Spleen (tissue), 11 donors: ENCODE data around the gene XRCC4. TPM values are rescaled to one million over a fixed set of nuclear protein-coding genes. Genes with fewer than 3 reads are reported as not detected.

Experiments used
- DNase-seq: peaks from one replicate; pipeline ENCODE4 v3.0.0-alpha.2; 2020
- H3K27ac ChIP-seq, 8 donors: fragments of 200-600 bp; sonication (generic) in 7 of 8; 1 replicate in 4 of 8; 2 replicates in 4 of 8; pipeline versions ENCODE4 v1.5.0 to v1.8.0; 2016 to 2021; ENCODE audit warnings: inconsistent platforms in 4 of 8, mild to moderate bottlenecking in 4 of 8, moderate library complexity in 1 of 8
- H3K27me3 ChIP-seq, 7 donors: fragments of 200-600 bp; sonication (generic) in 6 of 7; replicated peaks in 1 of 7; 1 replicate in 4 of 7; 2 replicates in 3 of 7; pipeline versions ENCODE4 v1.5.0 to v1.8.0; 2016 to 2021; ENCODE audit warnings: inconsistent platforms in 3 of 7, mild to moderate bottlenecking in 1 of 7
- H3K36me3 ChIP-seq, 6 donors: fragments of 200-600 bp; sonication (generic) in 5 of 6; 1 replicate in 4 of 6; 2 replicates in 2 of 6; pipeline versions ENCODE4 v1.5.0 to v1.8.0; 2016 to 2021; ENCODE audit warnings: inconsistent platforms in 2 of 6
- H3K4me1 ChIP-seq, 6 donors: fragments of 200-600 bp; sonication (generic) in 5 of 6; 1 replicate in 3 of 6; 2 replicates in 3 of 6; pipeline versions ENCODE4 v1.5.0 to v1.8.0; 2016 to 2021; ENCODE audit warnings: inconsistent platforms in 3 of 6
- H3K4me3 ChIP-seq, 8 donors: fragments of 200-600 bp; sonication (generic) in 7 of 8; 1 replicate in 4 of 8; 2 replicates in 4 of 8; pipeline versions ENCODE4 v1.5.0 to v1.8.0; 2016 to 2021; ENCODE audit warnings: inconsistent platforms in 4 of 8, mild to moderate bottlenecking in 4 of 8, moderate library complexity in 2 of 8
- H3K9me3 ChIP-seq, 8 donors: fragments of 200-600 bp; sonication (generic) in 7 of 8; 1 replicate in 4 of 8; 2 replicates in 4 of 8; pipeline versions ENCODE4 v1.5.0 to v1.8.0; 2016 to 2021; ENCODE audit warnings: inconsistent platforms in 4 of 8
- POLR2A ChIP-seq, 3 donors: fragments of 450-650 bp; IDR thresholded peaks; one replicate each; pipeline ENCODE4 v1.5.1; 2017; ENCODE audit warnings: antibody characterized with exemption in 3 of 3, mild to moderate bottlenecking in 1 of 3
- POLR2AphosphoS5 ChIP-seq, 3 donors: sonication (generic); formaldehyde crosslinking; IDR thresholded peaks; one replicate each; pipeline ENCODE4 v1.5.1; 2017; ENCODE audit warnings: antibody characterized with exemption in 3 of 3
- WGBS, 5 donors: extraction: QIAGEN DNeasy Blood & Tissue Kit in 3 of 5; methylation state at CpG; one replicate each; pipeline versions ENCODE4 v1.1.5 to v1.1.7; 2013 to 2018; 5-methylcytosine and 5-hydroxymethylcytosine counted together
- intact Hi-C: fragments of 100-400 bp; cut with DNase I; formaldehyde crosslinking; loops from one replicate; pipeline ENCODE4 v1.15.0; 2023; ENCODE audit warnings: low total_unique reads
- polyA plus RNA-seq, 3 donors: library from polyadenylated mRNA; stranded (reverse); fragments of 200-250 nt; gene quantifications; one replicate each; pipeline ENCODE4 v1.2.1, GENCODE V29; 2013
- total RNA-seq, 7 donors: library from RNA; depleted of rRNA in 3 of 7; stranded (reverse); fragments of >200 nt in 3 of 7; fragmentation: NEBNext Ultra II Directional in 4 of 7; extraction: Animal tissue kit (Norgen Biotek cat#: 25700) in 4 of 7; gene quantifications; one replicate each; pipeline versions ENCODE4 v1.1.0 to v1.2.1, GENCODE V29; 2016 to 2021
- TF ChIP-seq, protein P1 (sequence below), 11 experiments: fragments of 200-600 bp in 7 of 11; fragments of 450-650 bp in 4 of 11; sonication (generic) in 4 of 11; IDR thresholded peaks in 8 of 11; conservative IDR thresholded peaks in 3 of 11; 1 replicate in 7 of 11; 2 replicates in 4 of 11; pipeline versions ENCODE4 v1.4.0 to v1.8.0; 2016 to 2021; ENCODE audit warnings: antibody characterized with exemption in 11 of 11, inconsistent platforms in 4 of 11, mild to moderate bottlenecking in 1 of 11
- donor health status: healthy with polysubstance abuse.
- donor health status: DM: no; HTN: no; CAD: no; lungs with moderate emphysema.
- donor health status: DM: no; HTN: no; CAD: no.
- donor health status: Bipolar disorder and iron deficiency.
- donor health status: healthy.
- donor health status: DM: no; HTN: no; CAD: no.
- donor health status: DM: yes; HTN: yes; CAD: no.

XRCC4 gene
- total and polyA plus RNA-seq, 10 donors: 4.3 to 14.5 (median 9.6) TPM

DNA sequence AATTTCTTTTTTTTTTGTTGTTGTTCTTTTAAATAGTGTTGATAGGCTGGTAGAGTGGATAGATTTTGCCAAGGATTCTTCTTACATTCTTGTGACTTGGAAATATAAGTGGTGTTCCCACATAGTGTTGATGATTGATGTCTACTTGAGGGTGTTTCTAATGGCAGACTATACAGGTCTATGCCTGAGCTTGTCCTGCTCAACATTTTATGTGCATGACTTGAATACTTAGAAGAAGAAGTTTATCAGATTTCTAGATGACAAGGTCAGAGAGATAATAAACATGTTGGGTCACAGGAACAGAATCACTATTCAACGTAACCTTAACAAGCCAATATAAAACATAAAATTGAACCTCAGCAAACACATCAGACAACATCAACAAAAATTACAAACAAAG is 24.2 kb downstream of the XRCC4 start:
- Histone ChIP-seq H3K36me3 (peaks cover 0 to 5% (median 0%) of the 10 kb centered on the region in 6 donors), H3K9me3 (no peaks in the 10 kb centered on the region), H3K4me3 (no peak overlapping the region), H3K27me3 (no peaks in the 10 kb centered on the region), H3K4me1 (no peaks in the 10 kb centered on the region), H3K27ac (no peak overlapping the region)
- DNase-seq: no peak
- TF ChIP-seq, protein P1, sequence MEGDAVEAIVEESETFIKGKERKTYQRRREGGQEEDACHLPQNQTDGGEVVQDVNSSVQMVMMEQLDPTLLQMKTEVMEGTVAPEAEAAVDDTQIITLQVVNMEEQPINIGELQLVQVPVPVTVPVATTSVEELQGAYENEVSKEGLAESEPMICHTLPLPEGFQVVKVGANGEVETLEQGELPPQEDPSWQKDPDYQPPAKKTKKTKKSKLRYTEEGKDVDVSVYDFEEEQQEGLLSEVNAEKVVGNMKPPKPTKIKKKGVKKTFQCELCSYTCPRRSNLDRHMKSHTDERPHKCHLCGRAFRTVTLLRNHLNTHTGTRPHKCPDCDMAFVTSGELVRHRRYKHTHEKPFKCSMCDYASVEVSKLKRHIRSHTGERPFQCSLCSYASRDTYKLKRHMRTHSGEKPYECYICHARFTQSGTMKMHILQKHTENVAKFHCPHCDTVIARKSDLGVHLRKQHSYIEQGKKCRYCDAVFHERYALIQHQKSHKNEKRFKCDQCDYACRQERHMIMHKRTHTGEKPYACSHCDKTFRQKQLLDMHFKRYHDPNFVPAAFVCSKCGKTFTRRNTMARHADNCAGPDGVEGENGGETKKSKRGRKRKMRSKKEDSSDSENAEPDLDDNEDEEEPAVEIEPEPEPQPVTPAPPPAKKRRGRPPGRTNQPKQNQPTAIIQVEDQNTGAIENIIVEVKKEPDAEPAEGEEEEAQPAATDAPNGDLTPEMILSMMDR (IDR thresholded peaks at IDR 0.05 in 8 of 11, conservative IDR thresholded peaks at IDR 0.05 in 3 of 11): no peak
- TF ChIP-seq POLR2AphosphoS5 (IDR thresholded peaks at IDR 0.05): no peak
- no peak for TF ChIP-seq POLR2A (IDR thresholded peaks at IDR 0.05)
- 83 to 95% (median 93%) methylated on average over 1 of the region's 1 CpG for WGBS, 5 donors
- intact Hi-C loops: no loop called here

DNA sequence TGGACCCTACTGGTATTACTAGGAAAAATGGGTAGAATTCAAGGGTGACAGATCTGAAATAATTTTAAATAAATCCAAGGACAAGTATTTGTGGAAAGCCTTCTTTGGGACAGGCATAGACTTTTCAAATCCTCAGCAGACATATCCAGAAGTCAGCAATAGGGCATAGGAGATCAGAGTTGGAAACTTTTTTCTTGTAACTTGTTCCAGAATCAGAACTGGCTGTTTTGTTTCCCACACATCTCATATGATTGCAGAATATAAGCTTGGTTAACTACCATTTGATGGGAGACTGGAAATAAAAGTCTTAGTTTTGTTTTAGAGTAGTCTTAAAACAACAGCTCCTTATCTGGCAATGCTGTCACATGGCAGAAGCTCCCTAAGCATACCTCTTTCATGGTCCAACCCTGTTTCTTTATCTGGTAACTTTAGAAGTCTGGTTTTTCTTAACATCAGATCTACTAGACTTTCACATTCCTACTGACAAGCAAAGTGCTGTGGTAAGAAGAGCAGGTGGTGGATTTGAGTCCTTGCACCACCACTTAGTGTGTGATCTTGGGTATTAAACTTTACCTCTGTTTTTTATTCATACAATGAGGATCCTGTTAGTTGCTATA is 25.1 kb downstream of the XRCC4 start:
- Histone ChIP-seq H3K4me3 (no peak overlapping the region), H3K4me1 (no peaks in the 10 kb centered on the region), H3K9me3 (no peaks in the 10 kb centered on the region), H3K27ac (no peak overlapping the region), H3K36me3 (peaks cover 0 to 5% (median 0%) of the 10 kb centered on the region in 6 donors), H3K27me3 (no peaks in the 10 kb centered on the region)
- no peak for TF ChIP-seq POLR2AphosphoS5 (IDR thresholded peaks at IDR 0.05)
- no peak for TF ChIP-seq POLR2A (IDR thresholded peaks at IDR 0.05)
- TF ChIP-seq, protein P1 (IDR thresholded peaks at IDR 0.05 in 8 of 11, conservative IDR thresholded peaks at IDR 0.05 in 3 of 11): no peak
- intact Hi-C loops: no loop called here
- DNase-seq: no peak

DNA sequence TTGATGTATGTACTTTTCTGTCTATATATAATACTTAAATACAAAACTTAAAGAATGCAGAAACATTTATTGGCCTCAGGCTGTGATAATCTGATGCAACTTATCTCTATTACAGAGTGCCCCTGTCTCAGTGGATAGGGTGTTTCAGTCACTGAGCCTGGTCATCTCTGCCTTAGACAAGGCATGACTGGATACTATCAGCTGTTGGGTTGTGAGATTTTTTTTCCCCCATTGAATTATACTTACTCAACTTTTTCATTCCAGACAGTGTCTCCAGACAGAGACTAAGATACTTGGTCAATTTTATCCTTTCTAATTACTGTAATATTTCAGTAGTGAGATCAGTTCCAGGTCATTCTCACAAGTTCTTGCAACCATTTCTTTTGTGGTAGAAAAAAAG is 26.7 kb downstream of the XRCC4 start:
- DNase-seq: no peak
- no peak overlapping the region for H3K4me3 ChIP-seq

DNA sequence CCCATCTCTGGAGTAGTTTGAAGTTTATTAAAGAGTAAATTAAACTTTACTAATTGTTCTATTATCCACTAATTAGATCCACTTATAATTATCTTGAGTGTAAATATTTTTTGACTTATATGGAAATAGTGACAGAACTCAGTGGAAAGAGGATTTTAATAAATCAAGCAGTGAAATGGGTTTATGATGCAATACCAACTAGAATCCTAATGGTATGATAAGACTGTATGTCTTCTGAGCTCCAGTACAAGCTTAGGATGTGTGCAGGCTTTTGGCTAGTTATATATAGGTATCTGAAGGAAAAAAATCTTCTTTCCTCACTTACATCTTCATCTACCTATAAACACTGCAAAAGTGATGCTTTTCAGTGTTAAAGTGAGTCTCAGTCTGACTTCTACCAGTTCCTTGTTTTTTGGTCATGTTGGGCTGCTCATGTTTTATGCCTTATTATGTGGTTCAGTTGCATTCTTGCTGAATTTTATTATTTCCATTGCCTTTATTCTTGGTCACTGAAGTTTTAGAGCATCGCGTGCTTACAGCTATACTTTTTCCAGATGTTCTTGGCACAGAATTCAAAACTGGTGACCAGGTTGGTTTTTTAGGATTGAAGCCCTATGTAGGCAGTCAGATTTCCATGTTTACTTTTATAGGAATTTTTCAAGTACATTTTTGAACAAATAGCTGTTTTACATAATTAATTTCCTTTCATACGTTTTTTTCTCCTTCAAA is 30.5 kb downstream of the XRCC4 start:
- Histone ChIP-seq H3K27ac (no peak overlapping the region), H3K36me3 (peaks cover 0 to 23% (median 3%) of the 10 kb centered on the region in 6 donors), H3K4me3 (no peak overlapping the region), H3K27me3 (no peaks in the 10 kb centered on the region), H3K9me3 (peaks cover 0 to 9% (median 5%) of the 10 kb centered on the region in 8 donors), H3K4me1 (no peaks in the 10 kb centered on the region)
- TF ChIP-seq, protein P1 (IDR thresholded peaks at IDR 0.05 in 8 of 11, conservative IDR thresholded peaks at IDR 0.05 in 3 of 11): no peak
- TF ChIP-seq POLR2AphosphoS5 (IDR thresholded peaks at IDR 0.05) (no peak), POLR2A (IDR thresholded peaks at IDR 0.05) (no peak)
- DNase-seq: no peak
- intact Hi-C loops: no loop called here
- 92 to 97% (median 95%) methylated on average over 3 of the region's 3 CpGs for WGBS, 5 donors

More for the DNA sequence above, 26.7 kb downstream of the XRCC4 start:
- H3K27me3 ChIP-seq: no peaks in the 10 kb centered on the region
- H3K27ac ChIP-seq: no peak overlapping the region
- H3K4me1 ChIP-seq: no peaks in the 10 kb centered on the region
- TF ChIP-seq, protein P1 (IDR thresholded peaks at IDR 0.05 in 8 of 11, conservative IDR thresholded peaks at IDR 0.05 in 3 of 11): no peak
- no peak for TF ChIP-seq POLR2A (IDR thresholded peaks at IDR 0.05)
- no peak for TF ChIP-seq POLR2AphosphoS5 (IDR thresholded peaks at IDR 0.05)
- peaks cover 0 to 8% (median 0%) of the 10 kb centered on the region in 6 donors for H3K36me3 ChIP-seq
- intact Hi-C loops: no loop called here
- no peaks in the 10 kb centered on the region for H3K9me3 ChIP-seq
